ENCODE measurements around the gene OPN1SW.
A peak's percentile ranks its signal among the peaks of the same experiment; 100 is the strongest.

Gene OPN1SW

DNA sequence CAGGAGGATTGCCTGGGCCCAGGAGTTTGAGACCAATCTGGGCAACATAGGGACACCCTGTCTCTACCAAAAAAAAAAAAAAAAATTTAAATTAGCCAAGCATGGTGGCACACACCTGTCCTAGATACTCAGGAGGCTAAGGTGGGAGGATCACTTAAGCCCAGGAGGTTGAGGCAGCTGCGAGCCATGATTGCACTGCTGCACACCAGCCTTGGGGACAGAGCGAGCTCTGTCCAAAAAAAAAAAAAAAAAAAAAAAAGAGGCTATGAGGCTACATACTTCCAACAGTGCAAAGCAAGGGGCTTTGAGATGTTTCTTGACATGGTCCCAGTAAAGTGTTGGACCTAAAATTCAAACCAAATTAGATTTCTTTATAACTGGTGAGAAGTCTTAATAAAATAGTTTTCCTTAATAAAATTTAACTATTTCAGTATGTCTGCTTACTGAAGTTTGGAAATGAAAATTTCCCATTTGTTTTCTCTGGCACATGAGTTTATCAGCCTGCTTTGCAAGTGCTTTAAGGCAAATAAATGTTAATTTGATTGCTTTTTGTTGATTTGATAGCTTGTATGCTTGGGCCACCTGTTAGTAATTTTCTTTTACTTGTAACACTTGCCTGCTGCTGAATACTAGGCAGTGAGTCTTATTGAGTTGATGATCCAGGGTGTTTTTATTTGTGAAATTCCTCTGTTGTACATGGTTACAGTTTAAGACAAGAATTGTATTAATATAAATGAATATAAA is 20.3 kb downstream of the OPN1SW start:
- Histone ChIP-seq H3K4me1 (ENCODE audit: control insufficient read depth, insufficient read depth, low read length) (peaks cover 36% of the 10 kb centered on the region), H3K27me3 (ENCODE audit: control insufficient read depth, insufficient read depth, low read length) (no peaks in the 10 kb centered on the region), H3K4me2 (ENCODE audit: low read length) (peak overlapping the region; percentile 46), H3K9ac (ENCODE audit: low read depth, low read length) (peak overlapping the region; percentile 41), H3K36me3 (ENCODE audit: insufficient read depth, low read length) (peaks cover 88% of the 10 kb centered on the region), H3K4me3 (ENCODE audit: low read length) (no peak overlapping the region), H3K9me3 (replicated peaks; ENCODE audit: low read length) (no peaks in the 10 kb centered on the region)

DNA sequence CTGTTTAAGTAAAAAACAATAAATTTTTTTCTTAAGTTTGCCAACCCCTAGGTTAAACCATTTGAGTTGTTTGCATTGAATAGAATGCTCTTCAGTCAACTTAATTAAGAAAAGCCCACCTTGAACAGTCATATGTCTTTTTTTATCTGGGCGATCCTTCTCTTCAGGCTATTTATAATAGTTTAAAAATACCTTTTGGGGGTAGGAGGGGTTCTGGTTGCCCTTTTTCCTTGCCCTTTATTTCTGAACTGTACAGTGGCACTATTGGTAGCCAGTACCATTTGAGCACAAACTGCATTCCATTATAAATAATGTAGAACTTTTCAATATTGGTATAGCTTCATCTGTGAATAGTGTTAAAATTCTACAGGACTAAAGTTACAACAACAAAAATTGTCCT is 23.3 kb downstream of the OPN1SW start:
- H3K27me3 ChIP-seq (ENCODE audit: control insufficient read depth, insufficient read depth, low read length) = no peaks in the 10 kb centered on the region
- H3K4me1 ChIP-seq (ENCODE audit: control insufficient read depth, insufficient read depth, low read length) = peaks cover 36% of the 10 kb centered on the region
- no peak overlapping the region for H3K4me2 ChIP-seq (ENCODE audit: low read length)
- no peak overlapping the region for H3K4me3 ChIP-seq (ENCODE audit: low read length)
- H3K9ac ChIP-seq (ENCODE audit: low read depth, low read length) = no peak overlapping the region
- H3K36me3 ChIP-seq (ENCODE audit: insufficient read depth, low read length) = peaks cover 86% of the 10 kb centered on the region
- no peaks in the 10 kb centered on the region for H3K9me3 ChIP-seq (replicated peaks; ENCODE audit: low read length)

DNA sequence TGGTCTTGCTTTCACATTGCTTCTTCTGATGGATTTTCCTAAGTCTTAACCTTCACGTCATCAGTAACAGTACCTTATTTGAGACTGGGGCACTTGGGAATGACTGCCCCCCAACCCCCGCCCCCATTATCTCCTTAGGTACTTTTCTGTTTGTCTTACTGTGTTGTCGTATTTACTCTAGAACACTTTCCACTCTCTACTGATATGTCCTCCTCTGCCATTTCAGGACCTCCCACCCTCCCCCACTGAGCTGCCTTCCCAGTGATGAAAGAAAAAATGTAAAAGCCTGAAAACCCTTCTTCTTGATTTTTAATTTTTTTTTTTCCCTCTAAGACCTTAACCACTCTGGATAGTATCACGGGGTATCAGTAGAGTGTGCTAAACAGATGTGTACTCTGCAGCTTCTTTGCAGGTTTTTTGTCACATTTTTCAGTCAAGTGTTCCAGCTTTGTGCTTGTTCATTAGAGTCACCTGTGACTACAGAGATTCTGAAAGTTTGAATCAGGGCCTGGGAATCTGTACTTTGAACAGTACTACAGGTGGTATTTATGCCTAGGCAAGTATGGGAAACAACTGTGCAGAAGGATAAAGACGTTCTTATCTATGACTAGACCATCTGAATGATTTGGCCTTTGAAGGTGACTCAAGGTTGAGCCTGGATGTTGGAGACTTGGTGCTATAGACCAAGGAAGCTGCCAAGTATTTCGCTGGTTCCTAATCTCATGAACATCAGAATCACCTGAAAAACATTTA is 28.1 kb downstream of the OPN1SW start:
- Histone ChIP-seq H3K4me2 (ENCODE audit: low read length) (no peak overlapping the region), H3K4me1 (ENCODE audit: control insufficient read depth, insufficient read depth, low read length) (peaks cover 30% of the 10 kb centered on the region), H3K4me3 (ENCODE audit: low read length) (no peak overlapping the region), H3K36me3 (ENCODE audit: insufficient read depth, low read length) (peaks cover 54% of the 10 kb centered on the region), H3K27me3 (ENCODE audit: control insufficient read depth, insufficient read depth, low read length) (no peaks in the 10 kb centered on the region), H3K9me3 (replicated peaks; ENCODE audit: low read length) (no peaks in the 10 kb centered on the region), H3K9ac (ENCODE audit: low read depth, low read length) (no peak overlapping the region)

DNA sequence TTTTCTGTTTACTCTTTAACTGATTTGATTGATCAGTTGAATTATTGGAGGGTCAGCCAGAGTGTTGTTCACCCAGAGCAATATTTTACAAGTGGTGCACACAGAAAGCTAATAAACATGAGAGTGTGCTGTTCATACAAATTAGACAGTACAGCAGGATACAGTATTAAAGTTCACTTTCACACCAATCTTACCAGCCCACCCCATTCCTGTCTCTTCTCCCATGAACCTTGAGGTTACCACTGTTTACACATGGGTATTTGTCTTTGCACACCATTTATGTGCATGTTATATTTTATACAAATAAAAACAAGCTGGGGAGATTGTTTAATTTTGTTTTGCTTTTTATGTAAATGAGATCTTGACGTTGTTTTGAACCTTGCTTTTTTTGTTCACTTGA is 29.9 kb downstream of the OPN1SW start:
- H3K27me3 ChIP-seq (ENCODE audit: control insufficient read depth, insufficient read depth, low read length) = no peaks in the 10 kb centered on the region
- H3K4me3 ChIP-seq (ENCODE audit: low read length) = no peak overlapping the region
- H3K4me2 ChIP-seq (ENCODE audit: low read length) = no peak overlapping the region
- no peak overlapping the region for H3K9ac ChIP-seq (ENCODE audit: low read depth, low read length)
- no peaks in the 10 kb centered on the region for H3K9me3 ChIP-seq (replicated peaks; ENCODE audit: low read length)
- peaks cover 43% of the 10 kb centered on the region for H3K4me1 ChIP-seq (ENCODE audit: control insufficient read depth, insufficient read depth, low read length)
- H3K36me3 ChIP-seq (ENCODE audit: insufficient read depth, low read length) = peaks cover 42% of the 10 kb centered on the region

DNA sequence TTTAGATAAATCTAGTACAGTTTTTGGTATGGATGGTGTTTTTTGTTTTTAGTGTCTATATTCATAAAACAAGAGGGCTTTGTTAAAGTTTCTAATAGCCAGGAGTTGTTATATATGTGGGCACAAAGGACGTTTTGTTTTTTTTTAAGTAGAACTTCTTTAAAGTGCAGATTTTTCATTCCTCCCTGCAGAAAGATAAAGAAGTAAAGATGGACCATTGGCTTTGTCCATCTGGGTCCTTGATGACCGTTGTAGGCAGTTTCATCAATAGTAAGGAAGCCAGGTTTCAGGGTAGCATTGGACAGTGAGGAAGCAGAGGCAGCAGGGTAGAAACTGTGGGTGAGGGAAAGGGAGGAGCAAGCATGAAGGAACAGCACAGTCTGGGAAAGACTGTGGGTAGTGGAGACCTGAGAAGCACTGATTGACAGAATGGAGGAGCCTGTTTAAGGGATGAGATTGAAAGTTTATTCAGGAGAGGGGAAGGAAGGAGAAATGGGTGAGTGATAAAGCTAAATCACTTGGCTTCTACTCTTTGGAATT is 31.2 kb downstream of the OPN1SW start:
- peaks cover 43% of the 10 kb centered on the region for H3K4me1 ChIP-seq (ENCODE audit: control insufficient read depth, insufficient read depth, low read length)
- H3K9me3 ChIP-seq (replicated peaks; ENCODE audit: low read length) = no peaks in the 10 kb centered on the region
- H3K4me3 ChIP-seq (ENCODE audit: low read length) = no peak overlapping the region
- H3K36me3 ChIP-seq (ENCODE audit: insufficient read depth, low read length) = peaks cover 32% of the 10 kb centered on the region
- H3K27me3 ChIP-seq (ENCODE audit: control insufficient read depth, insufficient read depth, low read length) = no peaks in the 10 kb centered on the region
- peak overlapping the region; percentile 42 for H3K4me2 ChIP-seq (ENCODE audit: low read length)
- no peak overlapping the region for H3K9ac ChIP-seq (ENCODE audit: low read depth, low read length)

DNA sequence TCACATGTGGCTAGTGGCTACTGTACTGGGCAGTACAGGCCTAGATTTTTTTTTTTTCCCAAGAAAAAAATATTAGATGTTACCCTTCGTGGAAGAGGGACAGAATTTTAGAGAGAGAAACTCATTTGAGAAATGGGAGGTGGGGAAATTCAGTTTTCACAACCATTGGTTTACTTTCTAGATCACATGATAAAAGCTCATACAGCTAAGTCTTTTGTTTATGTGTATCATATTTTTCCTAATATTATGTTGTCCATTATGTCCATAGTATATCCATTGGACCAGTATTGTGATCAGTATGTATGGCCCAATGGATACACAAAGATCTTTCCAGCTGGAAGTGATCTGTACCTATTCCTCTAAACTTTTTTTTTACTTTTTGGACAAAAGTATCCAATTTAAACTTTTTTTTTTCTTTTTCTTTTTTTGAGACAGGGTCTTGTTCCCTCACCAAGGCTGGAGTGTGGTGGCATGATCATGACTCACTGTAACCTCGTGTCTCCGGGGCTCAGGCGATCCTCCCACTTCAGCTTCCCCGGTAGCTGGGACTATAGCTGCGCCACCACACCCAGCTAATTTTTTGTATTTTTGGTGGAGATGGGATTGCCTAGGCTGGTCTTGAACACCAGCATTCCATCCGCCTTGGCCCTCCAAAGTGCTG is 32.4 kb downstream of the OPN1SW start:
- Histone ChIP-seq H3K4me3 (ENCODE audit: low read length) (peak overlapping the region; percentile 2), H3K9me3 (replicated peaks; ENCODE audit: low read length) (no peaks in the 10 kb centered on the region), H3K36me3 (ENCODE audit: insufficient read depth, low read length) (peaks cover 22% of the 10 kb centered on the region), H3K4me1 (ENCODE audit: control insufficient read depth, insufficient read depth, low read length) (peaks cover 50% of the 10 kb centered on the region), H3K27me3 (ENCODE audit: control insufficient read depth, insufficient read depth, low read length) (no peaks in the 10 kb centered on the region), H3K9ac (ENCODE audit: low read depth, low read length) (no peak overlapping the region), H3K4me2 (ENCODE audit: low read length) (peak overlapping the region; percentile 88)

DNA sequence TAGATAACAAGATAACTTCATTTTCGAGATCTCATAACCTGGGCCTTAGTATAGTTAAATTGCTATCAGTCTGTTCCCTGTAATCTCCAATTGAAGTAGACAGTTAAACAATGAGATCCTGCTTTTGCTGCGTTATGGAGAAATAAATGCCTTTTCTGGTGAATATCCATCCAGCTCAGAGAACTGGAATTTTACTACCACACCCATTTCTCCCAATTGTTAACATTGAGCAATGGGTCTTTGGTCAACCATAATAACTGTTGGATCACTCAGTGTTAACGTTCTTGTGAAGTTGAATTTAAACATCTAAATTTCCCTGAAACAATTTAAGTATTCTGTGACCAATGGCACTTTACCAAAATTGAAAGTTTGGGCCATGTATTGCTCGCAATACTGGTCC is 33.4 kb downstream of the OPN1SW start:
- H3K4me3 ChIP-seq (ENCODE audit: low read length) = peak overlapping the region; percentile 98
- H3K9ac ChIP-seq (ENCODE audit: low read depth, low read length) = peak overlapping the region; percentile 99
- no peaks in the 10 kb centered on the region for H3K27me3 ChIP-seq (ENCODE audit: control insufficient read depth, insufficient read depth, low read length)
- H3K4me2 ChIP-seq (ENCODE audit: low read length) = peak overlapping the region; percentile 88
- peaks cover 54% of the 10 kb centered on the region for H3K4me1 ChIP-seq (ENCODE audit: control insufficient read depth, insufficient read depth, low read length)
- no peaks in the 10 kb centered on the region for H3K9me3 ChIP-seq (replicated peaks; ENCODE audit: low read length)
- H3K36me3 ChIP-seq (ENCODE audit: insufficient read depth, low read length) = peaks cover 12% of the 10 kb centered on the region

DNA sequence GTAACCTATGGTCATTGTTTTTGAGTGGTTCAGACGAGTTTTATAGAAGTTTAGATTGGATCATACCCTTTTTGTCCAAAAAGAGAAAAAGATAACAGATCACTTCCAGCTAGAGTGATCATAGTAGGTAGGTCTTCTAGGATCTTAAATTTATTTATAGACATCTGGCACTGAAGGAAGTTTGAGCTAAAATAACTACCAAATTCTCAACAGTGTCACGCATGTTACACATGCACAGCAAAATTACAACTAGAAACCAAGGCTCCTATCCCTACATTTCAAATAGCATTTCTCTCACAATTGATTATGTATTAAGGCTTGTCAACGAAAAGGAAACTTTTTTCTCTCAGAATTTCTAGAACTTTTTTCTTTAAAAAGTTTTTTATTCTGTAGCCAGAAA is 34.1 kb downstream of the OPN1SW start:
- no peaks in the 10 kb centered on the region for H3K9me3 ChIP-seq (replicated peaks; ENCODE audit: low read length)
- H3K4me1 ChIP-seq (ENCODE audit: control insufficient read depth, insufficient read depth, low read length) = peaks cover 54% of the 10 kb centered on the region
- peak overlapping the region; percentile 98 for H3K4me3 ChIP-seq (ENCODE audit: low read length)
- peak overlapping the region; percentile 99 for H3K9ac ChIP-seq (ENCODE audit: low read depth, low read length)
- H3K4me2 ChIP-seq (ENCODE audit: low read length) = peak overlapping the region; percentile 88
- H3K27me3 ChIP-seq (ENCODE audit: control insufficient read depth, insufficient read depth, low read length) = no peaks in the 10 kb centered on the region
- peaks cover 11% of the 10 kb centered on the region for H3K36me3 ChIP-seq (ENCODE audit: insufficient read depth, low read length)

DNA sequence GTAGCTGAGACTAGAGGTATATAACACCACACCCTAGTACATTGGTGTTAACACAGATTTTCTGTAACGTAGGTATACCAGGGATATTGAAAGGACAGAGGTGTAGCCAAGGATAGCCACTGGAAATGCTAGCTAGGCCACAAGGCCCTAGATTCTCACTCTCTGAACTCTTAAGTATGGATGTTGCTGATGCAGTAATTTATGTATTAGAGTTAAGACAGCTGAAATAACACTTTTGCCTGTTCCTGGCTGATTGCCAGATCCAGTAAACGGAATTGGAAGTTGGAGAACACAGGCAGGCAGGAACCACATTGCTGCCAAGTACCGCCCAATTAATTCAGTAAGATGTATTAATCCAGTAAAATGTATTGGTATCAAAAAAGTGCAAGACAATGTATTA is 34.6 kb downstream of the OPN1SW start:
- peaks cover 11% of the 10 kb centered on the region for H3K36me3 ChIP-seq (ENCODE audit: insufficient read depth, low read length)
- H3K9me3 ChIP-seq (replicated peaks; ENCODE audit: low read length) = no peaks in the 10 kb centered on the region
- peak overlapping the region; percentile 99 for H3K9ac ChIP-seq (ENCODE audit: low read depth, low read length)
- peak overlapping the region; percentile 88 for H3K4me2 ChIP-seq (ENCODE audit: low read length)
- peak overlapping the region; percentile 98 for H3K4me3 ChIP-seq (ENCODE audit: low read length)
- peaks cover 54% of the 10 kb centered on the region for H3K4me1 ChIP-seq (ENCODE audit: control insufficient read depth, insufficient read depth, low read length)
- H3K27me3 ChIP-seq (ENCODE audit: control insufficient read depth, insufficient read depth, low read length) = no peaks in the 10 kb centered on the region

DNA sequence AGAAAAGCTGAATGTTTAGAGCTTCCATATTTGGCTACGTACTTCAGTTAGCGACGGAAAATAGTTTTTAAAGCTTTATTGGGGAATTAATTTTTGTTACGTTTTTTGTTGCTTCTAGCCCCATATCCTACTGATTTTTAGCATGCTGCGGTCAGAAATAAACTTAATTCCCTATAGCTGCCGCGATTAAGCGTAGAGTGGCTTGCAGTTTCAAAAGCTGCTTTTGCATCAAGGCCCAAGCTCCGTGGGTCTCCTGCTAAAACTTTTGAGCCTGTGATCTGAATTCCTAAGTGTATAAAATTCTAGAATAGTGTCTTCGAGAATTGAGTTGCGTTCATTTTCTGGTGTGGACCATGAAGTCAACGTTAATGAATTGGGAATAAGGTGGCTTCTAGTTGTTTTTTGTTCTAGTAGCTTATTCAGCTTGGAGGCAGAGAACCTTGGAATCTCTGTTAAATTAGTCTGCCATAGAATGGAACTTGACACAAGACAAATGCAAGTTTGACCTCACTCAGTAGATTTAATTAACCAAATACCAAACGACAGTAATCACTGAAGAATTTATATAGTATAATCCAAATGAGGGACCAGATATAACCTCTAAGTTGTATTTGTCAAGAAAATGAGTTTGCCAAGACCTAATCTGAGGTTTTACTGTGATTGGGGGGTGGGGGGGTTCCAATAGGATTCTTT is 35.5 kb downstream of the OPN1SW start:
- peaks cover 11% of the 10 kb centered on the region for H3K36me3 ChIP-seq (ENCODE audit: insufficient read depth, low read length)
- H3K27me3 ChIP-seq (ENCODE audit: control insufficient read depth, insufficient read depth, low read length) = no peaks in the 10 kb centered on the region
- H3K4me1 ChIP-seq (ENCODE audit: control insufficient read depth, insufficient read depth, low read length) = peaks cover 50% of the 10 kb centered on the region
- no peaks in the 10 kb centered on the region for H3K9me3 ChIP-seq (replicated peaks; ENCODE audit: low read length)
- H3K9ac ChIP-seq (ENCODE audit: low read depth, low read length) = peak overlapping the region; percentile 99
- H3K4me3 ChIP-seq (ENCODE audit: low read length) = peak overlapping the region; percentile 98
- peak overlapping the region; percentile 88 for H3K4me2 ChIP-seq (ENCODE audit: low read length)

Data from skeletal muscle satellite cell (primary cell).